ENCODE data around the gene MRPS31. TPM values are rescaled to one million over a fixed set of nuclear protein-coding genes. Genes with fewer than 3 reads are reported as not detected.
"Not testable (repeated sequence)": the region's sequence is repeated elsewhere in the genome, so short reads cannot be mapped to it uniquely, and the experiment has no call there.

The MRPS31 gene
- total RNA-seq, 4 donors from 2014 or later: 13.8 to 25.3 (median 15.8) TPM

GRCh38 chr13:40786568-40786996, 15.6 kb upstream of the MRPS31 start:
- 72 to 89% methylated on average over 2 to 4 of the region's 4 CpGs for WGBS, 2 donors (ENCODE audit: low coverage in 1 of 2)
- H3K4me1 ChIP-seq: peaks cover 0 to 20% (median 9%) of the 10 kb centered on the region in 3 donors
- no peak overlapping the region for H3K27ac ChIP-seq
- H3K9me3 ChIP-seq: no peaks in the 10 kb centered on the region
- no peaks in the 10 kb centered on the region for H3K36me3 ChIP-seq
- H3K27me3 ChIP-seq: no peaks in the 10 kb centered on the region
- ATAC-seq: no peak
- no peak for TF ChIP-seq POLR2AphosphoS5 (IDR thresholded peaks at IDR 0.05)
- TF ChIP-seq EP300 (IDR thresholded peaks at IDR 0.05): no peak
- no peak for TF ChIP-seq CTCF (IDR thresholded peaks at IDR 0.05)
- TF ChIP-seq POLR2A (IDR thresholded peaks at IDR 0.05): no peak
- H3K4me3 ChIP-seq: no peak overlapping the region

- TF ChIP-seq POLR2AphosphoS5 (IDR thresholded peaks at IDR 0.05) (no peak), POLR2A (IDR thresholded peaks at IDR 0.05) (no peak), EP300 (IDR thresholded peaks at IDR 0.05) (no peak), CTCF (IDR thresholded peaks at IDR 0.05) (no peak)
- Histone ChIP-seq H3K4me1 (peaks cover 0 to 6% (median 3%) of the 10 kb centered on the region in 3 donors), H3K27me3 (no peaks in the 10 kb centered on the region), H3K9me3 (no peaks in the 10 kb centered on the region), H3K36me3 (no peaks in the 10 kb centered on the region), H3K27ac (no peak overlapping the region), H3K4me3 (no peak overlapping the region)
- ATAC-seq: no peak
- 77% methylated on average over 4 of the region's 4 CpGs for WGBS, 2 donors (ENCODE audit: low coverage in 1 of 2)
Measured at GRCh38 chr13:40784540-40784939, 13.6 kb upstream of the MRPS31 start.

- H3K27ac ChIP-seq, H3K36me3 ChIP-seq, H3K4me3 ChIP-seq, H3K4me1 ChIP-seq, H3K9me3 ChIP-seq, ATAC-seq, H3K27me3 ChIP-seq: not testable (repeated sequence)
- 100% methylated on average over 1 of the region's 1 CpG for WGBS, 2 donors (ENCODE audit: low coverage in 1 of 2)
Measured at GRCh38 chr13:40782971-40783370, 12.0 kb upstream of the MRPS31 start.

- H3K9me3 ChIP-seq: no peaks in the 10 kb centered on the region
- H3K27ac ChIP-seq: no peak overlapping the region
- TF ChIP-seq CTCF (IDR thresholded peaks at IDR 0.05): no peak
- 88 to 96% methylated on average over 4 to 10 of the region's 11 CpGs for WGBS, 2 donors (ENCODE audit: low coverage in 1 of 2)
- no peaks in the 10 kb centered on the region for H3K27me3 ChIP-seq
- no peak overlapping the region for H3K4me3 ChIP-seq
- no peaks in the 10 kb centered on the region for H3K36me3 ChIP-seq
- peaks cover 0 to 11% (median 0%) of the 10 kb centered on the region in 3 donors for H3K4me1 ChIP-seq
- no peak for ATAC-seq
Measured at GRCh38 chr13:40781717-40782116, 10.7 kb upstream of the MRPS31 start.

- ATAC-seq: no peak
- no peak for TF ChIP-seq EP300 (IDR thresholded peaks at IDR 0.05)
- TF ChIP-seq POLR2A (IDR thresholded peaks at IDR 0.05): no peak
- no peak for TF ChIP-seq POLR2AphosphoS5 (IDR thresholded peaks at IDR 0.05)
- TF ChIP-seq CTCF (IDR thresholded peaks at IDR 0.05): no peak
Measured at GRCh38 chr13:40780822-40781401, 9.9 kb upstream of the MRPS31 start.

More at GRCh38 chr13:40780822-40781401, 9.9 kb upstream of the MRPS31 start:
- Histone ChIP-seq H3K27ac (no peak overlapping the region), H3K36me3 (no peaks in the 10 kb centered on the region), H3K4me1 (peaks cover 0 to 11% (median 0%) of the 10 kb centered on the region in 3 donors), H3K4me3 (no peak overlapping the region), H3K9me3 (no peaks in the 10 kb centered on the region), H3K27me3 (no peaks in the 10 kb centered on the region)
- WGBS, 2 donors (ENCODE audit: low coverage in 1 of 2): 51% methylated on average over 5 of the region's 14 CpGs; no CpG with 5 or more reads in 1 of the 2 donors

All from gastroesophageal sphincter (tissue), 4 donors.